ENCODE results near the gene ERFL. TPM values are rescaled to one million over a fixed set of nuclear protein-coding genes. Genes with fewer than 3 reads are reported as not detected.

The ERFL gene
- total and polyA plus RNA-seq, 2 donors (not counting 1 experiment from before 2014, with no cell fraction given), result 2.3 to 5.5 TPM

DNA sequence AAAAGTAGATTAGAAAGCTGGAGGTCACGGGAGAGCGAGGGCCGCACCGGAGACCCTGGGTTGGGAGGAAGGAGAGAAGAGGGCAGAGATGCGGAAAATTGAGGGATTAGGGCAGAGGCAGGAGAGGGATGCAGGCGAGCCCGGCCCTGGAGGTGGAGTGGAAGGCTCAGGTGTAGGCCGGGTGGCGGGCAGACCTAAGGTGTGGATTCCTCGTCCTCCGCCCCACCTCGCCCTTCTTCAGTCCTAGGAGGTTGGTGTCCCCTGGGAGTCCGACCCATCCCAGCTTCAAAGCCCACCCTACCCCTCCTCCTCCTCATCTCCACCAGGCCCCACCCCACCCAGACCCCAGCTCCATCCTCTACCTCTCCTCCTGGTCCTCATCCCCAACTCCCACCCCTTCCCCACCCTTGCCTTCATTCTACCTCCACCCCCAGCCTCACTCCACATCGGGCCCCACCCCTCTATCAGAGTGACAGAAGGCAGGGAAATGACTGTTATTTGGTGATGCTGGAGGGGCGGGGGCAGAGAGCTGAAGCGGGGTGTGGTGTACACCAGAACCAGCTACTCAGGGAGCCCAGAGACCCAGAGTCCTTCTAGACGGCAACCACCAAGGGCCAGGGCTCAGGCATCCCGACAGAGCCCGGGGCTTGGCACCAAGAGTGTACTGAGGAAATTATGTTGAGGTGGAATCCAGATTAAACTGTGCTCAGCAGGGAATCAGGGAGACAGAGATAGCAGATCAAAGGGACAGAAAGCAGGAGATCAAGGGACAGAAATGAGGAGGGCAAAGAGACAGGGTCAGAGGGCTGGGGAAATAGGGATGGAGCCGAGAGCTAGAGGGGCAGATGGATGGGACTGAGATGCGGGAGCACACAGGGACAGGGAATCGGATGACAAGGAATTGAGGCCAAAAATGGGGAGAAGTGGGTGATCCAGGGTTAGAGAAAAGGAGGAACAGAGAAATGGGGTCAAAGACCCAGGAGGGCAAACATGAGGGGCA lies 6.4 kb downstream of the ERFL start:
- ChIA-PET CTCF (interaction anchor here (0.7 to 2.0 kb wide), 3 partner anchors 30 to 475 kb away, joined by 3 to 7 read pairs (median 5); no protein-coding TSS in a partner anchor), POLR2A (interaction anchor here (0.6 to 1.5 kb wide), 6 partner anchors 9 to 44 kb away, joined by 3 to 11 read pairs (median 3); partner anchors contain the start of gene CD79A)
- peak; percentile 27 for DNase-seq
- Histone ChIP-seq H3K36me3 (replicated peaks in 1 of 2; ENCODE audit: control extremely low read depth in 1 of 2, control insufficient read depth in 1 of 2, extremely low read depth in 1 of 2, insufficient read depth in 2 of 2, low read length in 1 of 2) (no peaks in the 10 kb centered on the region), H3K27me3 (replicated peaks in 1 of 4; ENCODE audit: control extremely low read depth in 1 of 4, control insufficient read depth in 3 of 4, insufficient read depth in 4 of 4, low read length in 3 of 4) (peaks cover 0 to 43% (median 28%) of the 10 kb centered on the region in 4 experiments), H3K4me2 (replicated peaks; ENCODE audit: low read depth, low read length, poor library complexity, severe bottlenecking) (peak overlapping the region; percentile 64), H3K9me3 (ENCODE audit: control extremely low read depth in 1 of 3, control insufficient read depth in 2 of 3, insufficient read depth in 1 of 3, low read length in 2 of 3) (peaks cover 0 to 22% (median 0%) of the 10 kb centered on the region in 3 donors), H2AFZ (ENCODE audit: insufficient read depth, low read depth, low read length, poor library complexity, severe bottlenecking) (no peak overlapping the region), H3K4me1 (ENCODE audit: control insufficient read depth in 2 of 2, insufficient read depth in 2 of 2, low read length in 2 of 2) (peaks cover 41 to 44% of the 10 kb centered on the region in 2 donors), H4K20me1 (ENCODE audit: control insufficient read depth, insufficient read depth, low read length, poor library complexity, severe bottlenecking) (no peaks in the 10 kb centered on the region), H3K9ac (ENCODE audit: low read length) (no peak overlapping the region), H3K27ac (ENCODE audit: low read length in 2 of 2) (no peak overlapping the region), H3K79me2 (ENCODE audit: control insufficient read depth, insufficient read depth, low read length) (peaks cover 10% of the 10 kb centered on the region), H3K4me3 (ENCODE audit: control extremely low read depth in 1 of 5, extremely low read depth in 1 of 5, insufficient read depth in 1 of 5, low read depth in 2 of 5, low read length in 4 of 5) (no peak overlapping the region)
- Mint-ChIP-seq H3K4me1 (peaks cover 21% of the 10 kb centered on the region), H3K27ac (no peak overlapping the region), H3K9me3 (ENCODE audit: insufficient read depth) (no peaks in the 10 kb centered on the region), H3K27me3 (peaks cover 16% of the 10 kb centered on the region), H3K4me3 (peak overlapping the region; percentile 62)
- WGBS (ENCODE audit: insufficient coverage), result 31% methylated on average over 20 of the region's 22 CpGs
- intact Hi-C loops (cut with micrococcal nuclease), result no loop called here
- peak; percentile 24 for ATAC-seq (ENCODE audit: low read depth)
- no peak for TF ChIP-seq EZH2 (IDR thresholded peaks at IDR 0.05; ENCODE audit: borderline replicate concordance, insufficient read depth, low read depth, low read length, poor library complexity, severe bottlenecking)
- TF ChIP-seq, protein P1, sequence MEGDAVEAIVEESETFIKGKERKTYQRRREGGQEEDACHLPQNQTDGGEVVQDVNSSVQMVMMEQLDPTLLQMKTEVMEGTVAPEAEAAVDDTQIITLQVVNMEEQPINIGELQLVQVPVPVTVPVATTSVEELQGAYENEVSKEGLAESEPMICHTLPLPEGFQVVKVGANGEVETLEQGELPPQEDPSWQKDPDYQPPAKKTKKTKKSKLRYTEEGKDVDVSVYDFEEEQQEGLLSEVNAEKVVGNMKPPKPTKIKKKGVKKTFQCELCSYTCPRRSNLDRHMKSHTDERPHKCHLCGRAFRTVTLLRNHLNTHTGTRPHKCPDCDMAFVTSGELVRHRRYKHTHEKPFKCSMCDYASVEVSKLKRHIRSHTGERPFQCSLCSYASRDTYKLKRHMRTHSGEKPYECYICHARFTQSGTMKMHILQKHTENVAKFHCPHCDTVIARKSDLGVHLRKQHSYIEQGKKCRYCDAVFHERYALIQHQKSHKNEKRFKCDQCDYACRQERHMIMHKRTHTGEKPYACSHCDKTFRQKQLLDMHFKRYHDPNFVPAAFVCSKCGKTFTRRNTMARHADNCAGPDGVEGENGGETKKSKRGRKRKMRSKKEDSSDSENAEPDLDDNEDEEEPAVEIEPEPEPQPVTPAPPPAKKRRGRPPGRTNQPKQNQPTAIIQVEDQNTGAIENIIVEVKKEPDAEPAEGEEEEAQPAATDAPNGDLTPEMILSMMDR (IDR thresholded peaks at IDR 0.05), result no peak
